H1 (cell line): ENCODE data around the gene WSCD2. TPM values are rescaled to one million over a fixed set of nuclear protein-coding genes. Genes with fewer than 3 reads are reported as not detected.

Source experiments
- CTCF ChIA-PET: fragments of 300-600 bp; sonication (Branson Sonifier 250); formaldehyde crosslinking; loops from one replicate; lab custom pipeline; 2021; ENCODE audit not compliant: partially characterized antibody; lab: Charles Lee
- POLR2A ChIA-PET: fragments of 300-600 bp; sonication (Branson Sonifier 250); formaldehyde crosslinking; loops from one replicate; lab custom pipeline; 2021; ENCODE audit warnings: inconsistent platforms; ENCODE audit not compliant: partially characterized antibody; lab: Charles Lee
- DNase-seq, 2 experiments: peaks; one replicate each; pipeline versions ENCODE4 v3.0.0 to v3.0.0-alpha.2; 2010 to 2022; ENCODE audit warnings: low spot score in 2 of 2, low read depth in 1 of 2, mixed read lengths in 1 of 2
- FAIRE-seq: peaks from 2 replicates; lab custom pipeline; 2011; peaks lifted over from hg19 to GRCh38; lab: Jason Lieb, UNC
- H2AFZ ChIP-seq: 2 replicates; pipeline ENCODE4 v1.8.1; 2012; ENCODE audit warnings: low read length, inconsistent platforms
- H2AK5ac ChIP-seq: 2 replicates; pipeline ENCODE4 v1.6.1; 2013; ENCODE audit warnings: low read depth, low read length
- H2BK120ac ChIP-seq: replicated peaks from 2 replicates; pipeline ENCODE3; 2013; ENCODE audit warnings: low read depth, low read length, inconsistent platforms
- H2BK12ac ChIP-seq: 2 replicates; pipeline ENCODE4 v1.6.1; 2013; ENCODE audit warnings: low read depth, low read length
- H2BK15ac ChIP-seq: 2 replicates; pipeline ENCODE4 v1.6.1; 2013; ENCODE audit warnings: low read length
- H2BK20ac ChIP-seq: 2 replicates; pipeline ENCODE4 v1.6.1; 2013; ENCODE audit warnings: low read length
- H2BK5ac ChIP-seq: 2 replicates; pipeline ENCODE4 v1.6.1; 2013; ENCODE audit warnings: low read depth, low read length
- H3K14ac ChIP-seq: 2 replicates; pipeline ENCODE4 v1.6.1; 2013; ENCODE audit warnings: inconsistent platforms; ENCODE audit not compliant: insufficient read length
- H3K18ac ChIP-seq: 2 replicates; pipeline ENCODE4 v1.6.1; 2013; ENCODE audit warnings: low read length; ENCODE audit errors: extremely low read depth
- H3K23ac ChIP-seq: 2 replicates; pipeline ENCODE4 v1.6.1; 2013; ENCODE audit warnings: inconsistent platforms; ENCODE audit not compliant: insufficient read length
- H3K23me2 ChIP-seq: 2 replicates; pipeline ENCODE4 v1.6.1; 2013; ENCODE audit warnings: low read depth, low read length
- H3K27ac ChIP-seq: 2 replicates; pipeline ENCODE4 v1.6.1; 2011; ENCODE audit warnings: low read depth, low read length, inconsistent platforms
- H3K27me3 ChIP-seq, 4 experiments: replicated peaks in 1 of 4; 1 replicate in 1 of 4; 2 replicates in 3 of 4; pipeline versions ENCODE4 v1.6.1 to v1.8.1; 2011 to 2013; ENCODE audit warnings: low read length in 3 of 4, mild to moderate bottlenecking in 3 of 4, inconsistent platforms in 2 of 4, mixed read lengths in 2 of 4, moderate library complexity in 1 of 4; ENCODE audit not compliant: control insufficient read depth in 3 of 4, insufficient read depth in 3 of 4; ENCODE audit errors: extremely low read depth in 1 of 4
- H3K36me3 ChIP-seq, 4 experiments: 2 replicates each; pipeline versions ENCODE4 v1.6.1 to v1.8.1; 2011 to 2013; ENCODE audit warnings: mild to moderate bottlenecking in 4 of 4, low read length in 3 of 4, moderate library complexity in 2 of 4, control low read depth in 1 of 4, inconsistent platforms in 1 of 4; ENCODE audit not compliant: insufficient read depth in 4 of 4, control insufficient read depth in 2 of 4
- H3K4ac ChIP-seq: replicated peaks from 2 replicates; pipeline ENCODE3; 2013; ENCODE audit warnings: low read length, low read depth, mixed read lengths, inconsistent platforms; ENCODE audit not compliant: insufficient read length
- H3K4me1 ChIP-seq, 4 experiments: replicated peaks in 1 of 4; 1 replicate in 1 of 4; 2 replicates in 3 of 4; pipeline versions ENCODE4 v1.6.1 to v1.8.1; 2011 to 2013; ENCODE audit warnings: low read length in 3 of 4, inconsistent platforms in 2 of 4, mixed read lengths in 1 of 4; ENCODE audit not compliant: insufficient read depth in 4 of 4, control insufficient read depth in 3 of 4
- H3K4me2 ChIP-seq, 2 experiments: 2 replicates each; pipeline versions ENCODE4 v1.6.1 to v1.8.1; 2011 to 2013; ENCODE audit warnings: low read depth in 2 of 2, low read length in 2 of 2, control low read depth in 1 of 2, inconsistent platforms in 1 of 2, mild to moderate bottlenecking in 1 of 2; ENCODE audit not compliant: insufficient read depth in 1 of 2
- H3K4me3 ChIP-seq, 4 experiments: fragments of 200-600, 300-600 bp in 1 of 4; sonication (generic), shearing (Covaris generic), sonication (Bioruptor Twin) in 1 of 4; 2 replicates each; pipeline versions ENCODE4 v1.5.1 to v1.8.1; 2011 to 2016; ENCODE audit warnings: low read length in 4 of 4, low read depth in 3 of 4, control low read depth in 2 of 4, inconsistent platforms in 2 of 4, mild to moderate bottlenecking in 2 of 4, mixed read lengths in 1 of 4, moderate library complexity in 1 of 4; ENCODE audit not compliant: insufficient read depth in 2 of 4; ENCODE audit errors: extremely low read depth in 1 of 4
- H3K56ac ChIP-seq: replicated peaks from 2 replicates; pipeline ENCODE3; 2013; ENCODE audit warnings: low read depth, mild to moderate bottlenecking, mixed read lengths, low read length, inconsistent platforms; ENCODE audit not compliant: insufficient read length
- H3K79me1 ChIP-seq: 2 replicates; pipeline ENCODE4 v1.6.1; 2013; ENCODE audit warnings: low read depth, low read length, control low read depth
- H3K79me2 ChIP-seq, 2 experiments: 2 replicates each; pipeline versions ENCODE4 v1.6.1 to v1.8.1; 2012 to 2013; ENCODE audit warnings: low read length in 2 of 2, mild to moderate bottlenecking in 2 of 2, inconsistent platforms in 1 of 2; ENCODE audit not compliant: insufficient read depth in 2 of 2, control insufficient read depth in 1 of 2
- H3K9ac ChIP-seq, 4 experiments: replicated peaks in 1 of 4; 1 replicate in 1 of 4; 2 replicates in 3 of 4; pipeline versions ENCODE4 v1.6.1 to v1.8.1; 2011 to 2013; ENCODE audit warnings: low read depth in 3 of 4, low read length in 3 of 4, control low read depth in 2 of 4, mild to moderate bottlenecking in 2 of 4, moderate library complexity in 2 of 4, inconsistent platforms in 1 of 4; ENCODE audit errors: extremely low read depth in 1 of 4
- H3K9me3 ChIP-seq, 2 experiments: 2 replicates each; pipeline versions ENCODE4 v1.6.1 to v1.8.1; 2012 to 2013; ENCODE audit warnings: mild to moderate bottlenecking in 2 of 2, moderate library complexity in 2 of 2, control low read depth in 1 of 2, inconsistent platforms in 1 of 2, low read depth in 1 of 2, low read length in 1 of 2, mixed read lengths in 1 of 2; ENCODE audit not compliant: insufficient read depth in 2 of 2
- H4K20me1 ChIP-seq, 2 experiments: replicated peaks in 1 of 2; 2 replicates each; pipeline versions ENCODE3 to v1.8.1; 2011 to 2013; ENCODE audit warnings: inconsistent platforms in 2 of 2, low read length in 2 of 2, mild to moderate bottlenecking in 1 of 2; ENCODE audit not compliant: insufficient read depth in 2 of 2, control insufficient read depth in 1 of 2
- H4K5ac ChIP-seq: 2 replicates; pipeline ENCODE4 v1.6.1; 2013; ENCODE audit warnings: low read length, low read depth, mixed read lengths, inconsistent platforms; ENCODE audit not compliant: insufficient read length
- H4K8ac ChIP-seq: 2 replicates; pipeline ENCODE4 v1.8.0; 2013; ENCODE audit warnings: mild to moderate bottlenecking, moderate library complexity, low read length, inconsistent platforms; ENCODE audit not compliant: insufficient read depth; ENCODE audit errors: extremely low read depth
- H4K91ac ChIP-seq: replicated peaks from 2 replicates; pipeline ENCODE3; 2013; ENCODE audit warnings: low read length, mixed read lengths, inconsistent platforms; ENCODE audit not compliant: insufficient read length
- BACH1 ChIP-seq: IDR thresholded peaks from 2 replicates; pipeline ENCODE4 v1.6.1; 2012; ENCODE audit warnings: low read length, improper control_type of control experiment
- CBX5 ChIP-seq: fragments of 300-800, 300-1000 bp; sonication (generic); IDR thresholded peaks from 2 replicates; pipeline ENCODE4 v1.7.1; 2016; ENCODE audit warnings: antibody characterized with exemption, low read length, low read depth
- CHD2 ChIP-seq: IDR thresholded peaks from 2 replicates; pipeline ENCODE4 v1.6.1; 2012; ENCODE audit warnings: low read length, improper control_type of control experiment
- EGR1 ChIP-seq: IDR thresholded peaks from 2 replicates; pipeline ENCODE4 v1.6.1; 2011; ENCODE audit warnings: low read depth, low read length, borderline replicate concordance
- FOSL1 ChIP-seq: IDR thresholded peaks from 2 replicates; pipeline ENCODE4 v1.6.1; 2011; ENCODE audit warnings: mild to moderate bottlenecking, low read depth, low read length, moderate library complexity; ENCODE audit not compliant: insufficient read depth
- HDAC2 ChIP-seq, 2 experiments: fragments of 300-600 bp in 1 of 2; sonication (generic) in 1 of 2; IDR thresholded peaks; 2 replicates each; pipeline ENCODE4 v1.6.1; 2011 to 2012; ENCODE audit warnings: low read depth in 2 of 2, low read length in 2 of 2, mild to moderate bottlenecking in 2 of 2, moderate library complexity in 2 of 2, borderline replicate concordance in 1 of 2, inconsistent platforms in 1 of 2
- KDM4A ChIP-seq: IDR thresholded peaks from one replicate; pipeline ENCODE4 v1.7.1; 2012; ENCODE audit warnings: low read depth, mild to moderate bottlenecking, moderate library complexity, low read length, inconsistent platforms; ENCODE audit not compliant: severe bottlenecking
- RBBP5 ChIP-seq: IDR thresholded peaks from 2 replicates; pipeline ENCODE4 v1.7.1; 2012; ENCODE audit warnings: low read depth, mild to moderate bottlenecking, inconsistent platforms, low read length, moderate library complexity, borderline replicate concordance
- RNF2 ChIP-seq: fragments of 200-900, 300-1000 bp; sonication (generic); IDR thresholded peaks from 2 replicates; pipeline ENCODE4 v1.7.1; 2016; ENCODE audit warnings: borderline replicate concordance, low read depth, mild to moderate bottlenecking, antibody characterized with exemption, low read length; ENCODE audit not compliant: poor library complexity, severe bottlenecking; ENCODE audit errors: missing control alignments
- SP4 ChIP-seq: IDR thresholded peaks from 2 replicates; pipeline ENCODE4 v1.6.1; 2012; ENCODE audit warnings: low read length, inconsistent platforms
- SUZ12 ChIP-seq: fragments of 200-600 bp; sonication (generic); IDR thresholded peaks from 2 replicates; pipeline ENCODE4 v1.6.1; 2012; ENCODE audit warnings: mild to moderate bottlenecking, inconsistent platforms, low read length, moderate library complexity, mixed read lengths
- TAF1 ChIP-seq: IDR thresholded peaks from 2 replicates; pipeline ENCODE4 v1.6.1; 2011; ENCODE audit warnings: mild to moderate bottlenecking, low read depth, low read length
- TBP ChIP-seq: IDR thresholded peaks from 2 replicates; pipeline ENCODE4 v1.6.1; 2011; ENCODE audit warnings: low read depth, low read length, improper control_type of control experiment
- ZNF274 ChIP-seq: IDR thresholded peaks from 2 replicates; pipeline ENCODE4 v1.7.0; 2012; ENCODE audit warnings: low read length, borderline replicate concordance; ENCODE audit errors: extremely low read depth
- WGBS, 2 experiments: shearing (Covaris generic) in 1 of 2; methylation state at CpG; one replicate each; pipeline versions ENCODE4 v1.1.6 to v1.1.7; 2013 to 2015; ENCODE audit warnings: low lambda C conversion rate in 2 of 2, mixed read lengths in 2 of 2, inconsistent platforms in 1 of 2, low coverage in 1 of 2, missing lambda C conversion rate in 1 of 2; ENCODE audit not compliant: insufficient replicate concordance in 2 of 2, insufficient coverage in 1 of 2, insufficient read length in 1 of 2; ENCODE audit errors: extremely low coverage in 1 of 2, missing lambda C conversion rate in 1 of 2; 5-methylcytosine and 5-hydroxymethylcytosine counted together
- polyA plus RNA-seq, 7 experiments: library from polyadenylated mRNA; depleted of rRNA in 3 of 7; stranded (reverse) in 5 of 7; unstranded in 2 of 7; fragments of >200 nt in 5 of 7; fragments of 200-250 nt in 2 of 7; gene quantifications; 1 replicate in 5 of 7; 2 replicates in 1 of 7; 4 replicates in 1 of 7; pipeline versions ENCODE4 v1.2.1 to v1.2.3, GENCODE V29; 2011 to 2013; ENCODE audit warnings: missing spikeins in 2 of 7, mixed read lengths in 2 of 7
- total RNA-seq: library from RNA; stranded (reverse); fragmentation: NEBNext Ultra II Directional; extraction: Animal tissue kit (Norgen Biotek cat#: 25700); gene quantifications from 2 replicates; pipeline ENCODE4 v1.2.1, GENCODE V29; 2021

The WSCD2 gene
- total and polyA plus RNA-seq, 2 of the 8 experiments (the other 6 are each of a cell fraction or from before 2014, with no cell fraction given) = 1.3 to 2.2 TPM

- H3K9ac ChIP-seq = no peak overlapping the region
- H2AK5ac ChIP-seq = no peak overlapping the region
- CTCF ChIA-PET = interaction anchor here (0.7 kb wide), 1 partner anchor 213 kb away, joined by 3 read pairs; no protein-coding TSS in a partner anchor
- H3K14ac ChIP-seq = no peak overlapping the region
- DNase-seq = no peak
- H3K56ac ChIP-seq = no peak overlapping the region
- no peak overlapping the region for H2BK12ac ChIP-seq
- H3K18ac ChIP-seq = no peak overlapping the region
- no peak overlapping the region for H2BK5ac ChIP-seq
- H4K91ac ChIP-seq = no peak overlapping the region
- no peak for TF ChIP-seq RNF2
- TF ChIP-seq CHD2 = no peak
- TF ChIP-seq TAF1 = no peak
- no peak for TF ChIP-seq ZNF274
- no peak for TF ChIP-seq TBP
- no peak for TF ChIP-seq BACH1
- TF ChIP-seq HDAC2 (IDR thresholded peaks at IDR 0.05; ENCODE audit: borderline replicate concordance in 1 of 2, low read depth in 2 of 2, low read length in 2 of 2) = no peak
- TF ChIP-seq SUZ12 = no peak
- no peak for TF ChIP-seq FOSL1
- TF ChIP-seq RBBP5 = no peak
- no peak for TF ChIP-seq EGR1
- no peak for TF ChIP-seq SP4
- no peak for TF ChIP-seq CBX5
- TF ChIP-seq KDM4A = no peak
- H2BK120ac ChIP-seq = no peak overlapping the region
- no peak for FAIRE-seq
- H3K4me1 ChIP-seq = peaks cover 0 to 6% (median 0%) of the 10 kb centered on the region in 4 experiments; a peak in 4 of 7 replicates
- H3K23me2 ChIP-seq = peaks cover 10% of the 10 kb centered on the region; the same call in 1 of the 2 replicates
- no peak overlapping the region for H3K27ac ChIP-seq
- no peak overlapping the region for H2BK20ac ChIP-seq
- WGBS, 2 experiments = 79% methylated on average over 4 of the region's 4 CpGs; no CpG with 5 or more reads in 1 of the 2 experiments
- no peaks in the 10 kb centered on the region for H3K36me3 ChIP-seq
- H4K20me1 ChIP-seq = peaks cover 0 to 1% of the 10 kb centered on the region in 2 experiments
- no peak overlapping the region for H3K4me2 ChIP-seq
- peaks cover 0 to 3% of the 10 kb centered on the region in 2 experiments; a peak in 2 of 4 replicates for H3K9me3 ChIP-seq
- POLR2A ChIA-PET = no interaction called here
- peaks cover 0 to 7% (median 2%) of the 10 kb centered on the region in 4 experiments; a peak in 3 of 7 replicates for H3K27me3 ChIP-seq
- H2AFZ ChIP-seq = no peak overlapping the region
- no peak overlapping the region for H2BK15ac ChIP-seq
- no peak overlapping the region for H4K5ac ChIP-seq
- no peak overlapping the region for H3K4me3 ChIP-seq
- H3K4ac ChIP-seq = no peak overlapping the region
- no peak overlapping the region for H3K23ac ChIP-seq
- H3K79me1 ChIP-seq = no peaks in the 10 kb centered on the region
- H4K8ac ChIP-seq = no peak overlapping the region
- no peaks in the 10 kb centered on the region for H3K79me2 ChIP-seq
Measured at GRCh38 chr12:108125073-108125472, 4.0 kb upstream of the WSCD2 start.
